Stomach (tissue), 4 donors: ENCODE results near the gene CD200.

ENCODE experiments used
- POLR2A ChIP-seq, 4 donors: fragments of 450-650 bp; IDR thresholded peaks; one replicate each; pipeline ENCODE4 v1.6.1; 2016; ENCODE audit warnings: antibody characterized with exemption in 4 of 4, control low read depth in 2 of 4, mild to moderate bottlenecking in 1 of 4, moderate library complexity in 1 of 4
- TF ChIP-seq, protein P1 (sequence below), 7 experiments: fragments of 450-650 bp in 4 of 7; fragments of 200-600 bp in 3 of 7; sonication (generic) in 3 of 7; IDR thresholded peaks; one replicate each; pipeline ENCODE4 v1.5.1; 2016 to 2019; ENCODE audit warnings: antibody characterized with exemption in 7 of 7, control low read depth in 2 of 7, mild to moderate bottlenecking in 1 of 7

GRCh38 chr3:112395181-112395895, 62.4 kb downstream of the CD200 start:
- TF ChIP-seq, protein P1, sequence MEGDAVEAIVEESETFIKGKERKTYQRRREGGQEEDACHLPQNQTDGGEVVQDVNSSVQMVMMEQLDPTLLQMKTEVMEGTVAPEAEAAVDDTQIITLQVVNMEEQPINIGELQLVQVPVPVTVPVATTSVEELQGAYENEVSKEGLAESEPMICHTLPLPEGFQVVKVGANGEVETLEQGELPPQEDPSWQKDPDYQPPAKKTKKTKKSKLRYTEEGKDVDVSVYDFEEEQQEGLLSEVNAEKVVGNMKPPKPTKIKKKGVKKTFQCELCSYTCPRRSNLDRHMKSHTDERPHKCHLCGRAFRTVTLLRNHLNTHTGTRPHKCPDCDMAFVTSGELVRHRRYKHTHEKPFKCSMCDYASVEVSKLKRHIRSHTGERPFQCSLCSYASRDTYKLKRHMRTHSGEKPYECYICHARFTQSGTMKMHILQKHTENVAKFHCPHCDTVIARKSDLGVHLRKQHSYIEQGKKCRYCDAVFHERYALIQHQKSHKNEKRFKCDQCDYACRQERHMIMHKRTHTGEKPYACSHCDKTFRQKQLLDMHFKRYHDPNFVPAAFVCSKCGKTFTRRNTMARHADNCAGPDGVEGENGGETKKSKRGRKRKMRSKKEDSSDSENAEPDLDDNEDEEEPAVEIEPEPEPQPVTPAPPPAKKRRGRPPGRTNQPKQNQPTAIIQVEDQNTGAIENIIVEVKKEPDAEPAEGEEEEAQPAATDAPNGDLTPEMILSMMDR (IDR thresholded peaks at IDR 0.05): no peak
- TF ChIP-seq POLR2A (IDR thresholded peaks at IDR 0.05): no peak
